ENCODE data around the gene DYNLT3.

GRCh38 chrX:37867536-37868153, 20.3 kb upstream of the DYNLT3 start:
- TF ChIP-seq CTCF (IDR thresholded peaks at IDR 0.05; ENCODE audit: insufficient read depth, low read length) (no peak), POLR2AphosphoS5 (IDR thresholded peaks at IDR 0.05; ENCODE audit: low read depth) (no peak), SPI1 (IDR thresholded peaks at IDR 0.05; ENCODE audit: borderline replicate concordance, low read depth) (no peak), GABPA (IDR thresholded peaks at IDR 0.05; ENCODE audit: low read depth) (no peak), REST (IDR thresholded peaks at IDR 0.05; ENCODE audit: insufficient replicate concordance, low read depth) (no peak)
